Mucosa of descending colon (tissue), 3 donors: ENCODE results near the gene RELL2. TPM values are rescaled to one million over a fixed set of nuclear protein-coding genes. Genes with fewer than 3 reads are reported as not detected.

Experiments
- ATAC-seq: fragments of 200-7000 bp; cut with Tn5 transposase; one replicate; pipeline ENCODE4 v1.9.1; 2020; ENCODE audit warnings: mild to moderate bottlenecking, moderate library complexity
- DNase-seq, 3 donors: peaks; one replicate each; pipeline ENCODE4 v3.0.0-alpha.2; 2020
- H3K36me3 ChIP-seq: fragments of 200-600 bp; one replicate; pipeline ENCODE4 v1.8.0; 2021; ENCODE audit warnings: low read depth, mild to moderate bottlenecking
- H3K4me1 ChIP-seq: fragments of 200-600 bp; one replicate; pipeline ENCODE4 v1.8.0; 2021; ENCODE audit warnings: low read depth, mild to moderate bottlenecking
- H3K4me3 ChIP-seq: fragments of 200-600 bp; one replicate; pipeline ENCODE4 v1.8.0; 2021; ENCODE audit warnings: mild to moderate bottlenecking
- H3K9me3 ChIP-seq: fragments of 200-600 bp; one replicate; pipeline ENCODE4 v1.8.0; 2021; ENCODE audit warnings: mild to moderate bottlenecking
- CTCF ChIP-seq: fragments of 200-600 bp; IDR thresholded peaks from one replicate; pipeline ENCODE4 v1.8.0; 2022; ENCODE audit warnings: antibody characterized with exemption, mild to moderate bottlenecking
- intact Hi-C, 2 donors: fragments of 100-400 bp; cut with DNase I in 1 of 2; cut with micrococcal nuclease in 1 of 2; formaldehyde crosslinking; loops; one replicate each; pipeline versions ENCODE4 v1.11.0 to v1.11.1; 2022; cut with DNase I, micrococcal nuclease
- total RNA-seq, 3 donors: library from RNA; stranded (reverse); fragmentation: NEBNext Ultra II Directional in 2 of 3; extraction: Animal tissue kit (Norgen Biotek cat#: 25700) in 2 of 3; gene quantifications; one replicate each; pipeline versions ENCODE4 v1.2.1 to v1.2.4, GENCODE V29; 2021 to 2023
- donor health status: DM: no; HTN: no; CAD: no; lungs with moderate emphysema.
- donor health status: DM: no; HTN: no; CAD: no.
- donor health status: DM: no; HTN: yes; CAD: no.

The RELL2 gene
- total RNA-seq, 3 donors from 2014 or later: 2.3 to 3.9 (median 3.3) TPM

- H3K9me3 ChIP-seq: no peaks in the 10 kb centered on the region
- DNase-seq: no peak
- peaks cover 3% of the 10 kb centered on the region for H3K4me1 ChIP-seq
- ATAC-seq: no peak
- no peak overlapping the region for H3K4me3 ChIP-seq
- H3K36me3 ChIP-seq: no peaks in the 10 kb centered on the region
- TF ChIP-seq CTCF: no peak
- intact Hi-C loops: no loop called here
These were observed 19.7 kb upstream of the RELL2 start for GRCh38 chr5:141617128-141617527.

GRCh38 chr5:141617682-141618029, 19.1 kb upstream of the RELL2 start:
- TF ChIP-seq CTCF: no peak
- H3K9me3 ChIP-seq: no peaks in the 10 kb centered on the region
- intact Hi-C loops: loop anchor here in 1 of 2 donors (2.0 kb wide), 1 partner anchor 25 kb away; no protein-coding TSS in a partner anchor
- ATAC-seq: no peak
- no peak overlapping the region for H3K4me3 ChIP-seq
- no peak for DNase-seq
- peaks cover 3% of the 10 kb centered on the region for H3K4me1 ChIP-seq
- H3K36me3 ChIP-seq: no peaks in the 10 kb centered on the region

GRCh38 chr5:141618030-141618803, 18.6 kb upstream of the RELL2 start:
- ATAC-seq (peak; percentile 53), DNase-seq (peak; percentile 68 to 76 (median 75))
- TF ChIP-seq CTCF: no peak
- H3K4me3 ChIP-seq: peak overlapping the region; percentile 92
- H3K9me3 ChIP-seq: no peaks in the 10 kb centered on the region
- no peaks in the 10 kb centered on the region for H3K36me3 ChIP-seq
- H3K4me1 ChIP-seq: peaks cover 3% of the 10 kb centered on the region
- intact Hi-C loops: loop anchor here in 1 of 2 donors (2.0 kb wide), 1 partner anchor 25 kb away; no protein-coding TSS in a partner anchor

GRCh38 chr5:141618804-141619554, 17.8 kb upstream of the RELL2 start, which contains the start of gene DIAPH1:
TSS of gene DIAPH1 (minus strand) at chr5:141619000. CDS start at chr5:141618914, 86 bp downstream.
- peaks cover 3% of the 10 kb centered on the region for H3K4me1 ChIP-seq
- H3K9me3 ChIP-seq: no peaks in the 10 kb centered on the region
- DNase-seq (peak; percentile 98 to 99 (median 98)), ATAC-seq (peak; percentile 97)
- intact Hi-C loops: loop anchor here in 1 of 2 donors (2.0 kb wide), 1 partner anchor 26 kb away; no protein-coding TSS in a partner anchor
- H3K4me3 ChIP-seq: peak within 1 kb of the TSS; percentile 92
- no peaks in the 10 kb centered on the region for H3K36me3 ChIP-seq
- peak; percentile 95 for TF ChIP-seq CTCF

- Histone ChIP-seq H3K9me3 (no peaks in the 10 kb centered on the region), H3K36me3 (no peaks in the 10 kb centered on the region), H3K4me1 (no peaks in the 10 kb centered on the region), H3K4me3 (no peak overlapping the region)
- intact Hi-C loops: no loop called here
- DNase-seq (no peak), ATAC-seq (no peak)
- no peak for TF ChIP-seq CTCF
These were observed 13.6 kb upstream of the RELL2 start for GRCh38 chr5:141623186-141623585.
